GM12878 (cell line): ENCODE results near the gene SDK2. TPM values are rescaled to one million over a fixed set of nuclear protein-coding genes. Genes with fewer than 3 reads are reported as not detected.

Source experiments
- ATAC-seq: fragments of 200-7000 bp; cut with Tn5 transposase; 3 replicates; pipeline ENCODE4 v1.9.1; 2020; ENCODE audit warnings: mild to moderate bottlenecking, moderate library complexity
- BruUV-seq: library from RNA; stranded (reverse); fragments of 400-500 nt; replicated peaks from 2 replicates; lab custom pipeline; 2021; lab: Mats Ljungman, UMichigan
- CTCF ChIA-PET: fragments of 300-600 bp; sonication (Branson Sonifier 250); formaldehyde crosslinking; extraction: SDS; loops from one replicate; lab custom pipeline; 2021; ENCODE audit warnings: inconsistent platforms; lab: Yijun Ruan, JAX
- POLR2A ChIA-PET: fragments of 350-600 bp; formaldehyde crosslinking; extraction: SDS; loops from one replicate; lab custom pipeline; 2021; ENCODE audit warnings: inconsistent platforms; lab: Charles Lee
- RAD21 ChIA-PET: fragments of 300-600 bp; sonication (Branson Sonifier 250); formaldehyde crosslinking; loops from one replicate; lab custom pipeline; 2023; ENCODE audit warnings: antibody characterized with exemption; ENCODE audit not compliant: unreplicated experiment; lab: Charles Lee
- SMC1A ChIA-PET: fragments of 300-600 bp; sonication (Branson Sonifier 250); formaldehyde crosslinking; loops from one replicate; lab custom pipeline; 2023; ENCODE audit not compliant: unreplicated experiment, uncharacterized antibody; lab: Charles Lee
- DNase-seq: peaks from one replicate; pipeline ENCODE4 v3.0.0-alpha.2; 2011; ENCODE audit warnings: low read depth, low spot score
- FAIRE-seq: peaks from 3 replicates; lab custom pipeline; 2011; peaks lifted over from hg19 to GRCh38; lab: Jason Lieb, UNC
- H2AFZ ChIP-seq: 2 replicates; pipeline ENCODE4 v1.6.0; 2011; ENCODE audit warnings: low read depth, low read length, control low read depth; ENCODE audit not compliant: control insufficient read depth
- H3K27ac ChIP-seq: 2 replicates; pipeline ENCODE4 v1.5.1; 2011; ENCODE audit warnings: control low read depth; ENCODE audit not compliant: control insufficient read depth, insufficient read depth
- H3K27me3 ChIP-seq, 2 experiments: replicated peaks in 1 of 2; 2 replicates each; pipeline versions ENCODE4 v1.6.0 to v1.6.1; 2011; ENCODE audit warnings: low read length in 1 of 2; ENCODE audit not compliant: control insufficient read depth in 2 of 2, insufficient read depth in 2 of 2
- H3K36me3 ChIP-seq, 2 experiments: 2 replicates each; pipeline ENCODE4 v1.5.1; 2011; ENCODE audit warnings: low read length in 1 of 2; ENCODE audit not compliant: control insufficient read depth in 2 of 2, insufficient read depth in 2 of 2
- H3K4me1 ChIP-seq: 2 replicates; pipeline ENCODE4 v1.6.1; 2011; ENCODE audit warnings: mild to moderate bottlenecking, low read length, moderate library complexity, mixed read lengths; ENCODE audit not compliant: control insufficient read depth, insufficient read depth
- H3K4me2 ChIP-seq: 2 replicates; pipeline ENCODE4 v1.6.0; 2011; ENCODE audit warnings: control low read depth; ENCODE audit not compliant: control insufficient read depth, insufficient read depth
- H3K4me3 ChIP-seq: fragments of 200-600 bp; sonication (generic); 2 replicates; pipeline ENCODE4 v1.5.1; 2016
- H3K79me2 ChIP-seq: 2 replicates; pipeline ENCODE4 v1.6.0; 2011; ENCODE audit warnings: low read length; ENCODE audit not compliant: control insufficient read depth, insufficient read depth
- H3K9ac ChIP-seq: 2 replicates; pipeline ENCODE4 v1.8.0; 2011; ENCODE audit warnings: low read length, control low read depth, mixed read lengths; ENCODE audit not compliant: control insufficient read depth, insufficient read depth
- H3K9me3 ChIP-seq: replicated peaks from 3 replicates; pipeline ENCODE4 v1.5.1; 2011; ENCODE audit warnings: mild to moderate bottlenecking, low read length; ENCODE audit not compliant: control insufficient read depth, insufficient read depth
- H4K20me1 ChIP-seq: 2 replicates; pipeline ENCODE4 v1.6.0; 2011; ENCODE audit not compliant: control insufficient read depth, insufficient read depth
- CBX5 ChIP-seq: sonication (generic); IDR thresholded peaks from 2 replicates; pipeline ENCODE4 v1.6.1; 2016; ENCODE audit warnings: low read depth, moderate library complexity, mild to moderate bottlenecking, inconsistent platforms
- CTCF ChIP-seq, 3 experiments: IDR thresholded peaks in 2 of 3; conservative IDR thresholded peaks in 1 of 3; 2 replicates each; pipeline ENCODE4 v1.5.1; 2011; ENCODE audit warnings: low read depth in 3 of 3, low read length in 3 of 3, mild to moderate bottlenecking in 3 of 3, control low read depth in 2 of 3, moderate library complexity in 2 of 3, inconsistent platforms in 1 of 3, mixed read lengths in 1 of 3; ENCODE audit not compliant: control insufficient read depth in 2 of 3, insufficient read depth in 1 of 3; ENCODE audit errors: extremely low read depth in 1 of 3
- EED ChIP-seq: sonication (generic); IDR thresholded peaks from 2 replicates; pipeline ENCODE4 v1.6.1; 2016; ENCODE audit warnings: antibody characterized with exemption, low read depth
- ELK1 ChIP-seq: IDR thresholded peaks from 2 replicates; pipeline ENCODE4 v1.6.1; 2012; ENCODE audit warnings: low read depth, low read length, improper control_type of control experiment
- ESRRA ChIP-seq: IDR thresholded peaks from 2 replicates; pipeline ENCODE4 v1.6.1; 2012; ENCODE audit warnings: mild to moderate bottlenecking, low read length, improper control_type of control experiment
- ETV6 ChIP-seq, 2 experiments: fragments of 450-650 bp in 1 of 2; IDR thresholded peaks in 1 of 2; conservative IDR thresholded peaks in 1 of 2; 2 replicates each; pipeline ENCODE4 v1.6.1; 2014; ENCODE audit warnings: antibody characterized with exemption in 1 of 2, borderline replicate concordance in 1 of 2, low read depth in 1 of 2, mild to moderate bottlenecking in 1 of 2, moderate library complexity in 1 of 2
- FOS ChIP-seq: IDR thresholded peaks from 3 replicates; pipeline ENCODE4 v1.6.1; 2011; ENCODE audit warnings: borderline replicate concordance; ENCODE audit not compliant: insufficient read length; ENCODE audit errors: extremely low read depth
- GABPA ChIP-seq: IDR thresholded peaks from 2 replicates; pipeline ENCODE4 v1.6.1; 2014; ENCODE audit warnings: antibody characterized with exemption, low read depth, mild to moderate bottlenecking, inconsistent platforms
- KLF5 ChIP-seq: fragments of 450-650 bp; IDR thresholded peaks from 2 replicates; pipeline ENCODE4 v1.6.1; 2014; ENCODE audit warnings: mild to moderate bottlenecking; ENCODE audit not compliant: partially characterized antibody
- MXI1 ChIP-seq: fragments of 150-350 bp; IDR thresholded peaks from 2 replicates; pipeline ENCODE4 v1.6.1; 2011; ENCODE audit warnings: low read depth, mild to moderate bottlenecking, inconsistent platforms, low read length, improper control_type of control experiment
- PAX5 ChIP-seq: IDR thresholded peaks from 2 replicates; pipeline ENCODE4 v1.6.1; 2011; ENCODE audit warnings: low read depth, low read length, borderline replicate concordance
- SIX5 ChIP-seq: IDR thresholded peaks from 2 replicates; pipeline ENCODE4 v1.6.1; 2011; ENCODE audit warnings: mild to moderate bottlenecking, low read depth, low read length, moderate library complexity; ENCODE audit not compliant: severe bottlenecking
- SMAD1 ChIP-seq: fragments of 450-650 bp; IDR thresholded peaks from 2 replicates; pipeline ENCODE4 v1.6.1; 2018; ENCODE audit warnings: mild to moderate bottlenecking, low read depth; ENCODE audit not compliant: partially characterized antibody
- WGBS: methylation state at CpG from one replicate; pipeline ENCODE4 v1.1.6; 2016; ENCODE audit warnings: low lambda C conversion rate; ENCODE audit not compliant: insufficient replicate concordance, insufficient coverage; ENCODE audit errors: missing lambda C conversion rate; 5-methylcytosine and 5-hydroxymethylcytosine counted together
- in situ Hi-C: fragments of 300-500 bp; cut with MboI; formaldehyde crosslinking; loops from 9 replicates; pipeline ENCODE4 v1.14.3; 2018; ENCODE audit warnings: mixed read lengths
- intact Hi-C: fragments of 100-400 bp; cut with micrococcal nuclease; formaldehyde crosslinking; loops from one replicate; pipeline ENCODE4 v1.14.2; 2022; ENCODE audit not compliant: unreplicated experiment
- polyA plus RNA-seq, 11 experiments: library from polyadenylated mRNA; depleted of rRNA in 4 of 11; unstranded in 6 of 11; stranded (reverse) in 5 of 11; fragments of >200 nt; fragmentation: Nextera tagmentation in 4 of 11; fragmentation: Illumina TruSeq in 1 of 11; extraction: Ambion mirVana in 4 of 11; extraction: Trizol in 1 of 11; gene quantifications; 1 replicate in 1 of 11; 2 replicates in 10 of 11; pipeline versions ENCODE4 v1.2.1 to v1.2.3, GENCODE V29; 2011 to 2016; ENCODE audit warnings: inconsistent platforms in 2 of 11, missing spikeins in 2 of 11, low read depth in 1 of 11
- total RNA-seq, 4 experiments: library from RNA; depleted of rRNA in 3 of 4; stranded (reverse); fragments of >200 nt in 3 of 4; fragmentation: Illumina TruSeq in 1 of 4; extraction: Trizol in 1 of 4; gene quantifications; 2 replicates each; pipeline versions ENCODE4 v1.2.1 to v1.2.3, GENCODE V29; 2013 to 2021
- TF ChIP-seq, protein P1 (sequence below): fragments of 450-650 bp; IDR thresholded peaks from 2 replicates; pipeline ENCODE4 v1.6.1; 2017; ENCODE audit warnings: mild to moderate bottlenecking

SDK2 gene
- total and polyA plus RNA-seq, 10 of the 15 experiments (the other 5 are each of a cell fraction or from before 2014, with no cell fraction given), result 0.03 to 0.08 (median 0.03) TPM; not detected in 7

DNA sequence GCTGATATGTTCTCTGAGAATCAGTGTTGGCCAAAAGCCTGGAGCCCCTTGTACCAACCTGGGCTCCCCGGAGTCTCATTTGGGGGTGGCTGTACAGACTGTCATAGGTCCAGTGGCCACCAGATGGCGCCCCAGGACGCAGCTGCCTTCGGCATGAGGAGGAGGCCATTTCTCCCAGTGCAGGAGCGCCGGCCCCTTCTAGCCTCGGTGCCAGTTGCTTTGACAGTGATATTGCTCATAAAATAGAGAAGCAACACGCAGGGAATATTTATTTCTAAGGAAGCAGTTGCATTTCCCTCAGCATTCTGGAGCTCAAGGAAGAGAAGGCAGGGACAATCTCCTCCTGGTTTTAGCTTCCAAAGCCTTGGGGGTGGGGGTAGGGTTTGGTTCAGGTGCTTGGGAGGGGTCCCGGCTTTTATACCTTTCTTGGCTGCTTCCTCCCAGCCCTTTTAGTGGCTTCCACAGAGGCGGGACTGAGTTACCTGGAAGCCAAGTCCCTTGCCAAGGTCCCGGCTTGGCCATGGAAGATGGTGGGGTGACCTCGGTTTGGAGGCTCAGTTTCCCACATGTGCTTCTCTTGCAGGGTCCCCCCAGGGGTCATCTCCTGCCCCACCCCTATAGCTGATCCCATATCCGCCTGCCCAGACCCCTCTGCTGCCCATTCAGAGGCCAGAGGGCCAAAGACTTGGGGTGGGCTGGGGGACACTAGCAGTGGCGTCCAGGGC is 214.6 kb downstream of the SDK2 start:
- H3K27me3 ChIP-seq, result no peaks in the 10 kb centered on the region; a peak in 1 of 4 replicates
- H3K27ac ChIP-seq, result no peak overlapping the region
- no peak overlapping the region for H3K9ac ChIP-seq
- no TSS peak for BruUV-seq
- ChIA-PET POLR2A (no interaction called here), CTCF (interaction anchor here (0.5 to 4.3 kb wide), 20 partner anchors 9 to 1590 kb away, joined by 3 to 55 read pairs (median 4); no protein-coding TSS in a partner anchor), SMC1A (interaction anchor here (0.6 to 3.7 kb wide), 9 partner anchors 60 to 1205 kb away, joined by 3 to 18 read pairs (median 4); no protein-coding TSS in a partner anchor), RAD21 (interaction anchor here (1.2 to 2.0 kb wide), 3 partner anchors 25 to 527 kb away, joined by 3 to 23 read pairs (median 6); no protein-coding TSS in a partner anchor)
- ATAC-seq (peak; percentile 100), FAIRE-seq (peak; percentile 93), DNase-seq (peak; percentile 7)
- H4K20me1 ChIP-seq, result no peaks in the 10 kb centered on the region
- WGBS, result 12% methylated on average over 13 of the region's 14 CpGs
- no peak overlapping the region for H3K4me2 ChIP-seq
- no peaks in the 10 kb centered on the region for H3K9me3 ChIP-seq
- no peaks in the 10 kb centered on the region for H3K4me1 ChIP-seq
- H2AFZ ChIP-seq, result no peak overlapping the region
- no peaks in the 10 kb centered on the region for H3K79me2 ChIP-seq
- H3K4me3 ChIP-seq, result no peak overlapping the region
- intact Hi-C loops, result loop anchor here (1.0 to 2.0 kb wide), 3 partner anchors 281 to 747 kb away; no protein-coding TSS in a partner anchor
- in situ Hi-C loops, result loop anchor here (10.0 kb wide), 1 partner anchor 745 kb away; no protein-coding TSS in a partner anchor
- no peaks in the 10 kb centered on the region for H3K36me3 ChIP-seq
- no peak for TF ChIP-seq EED
- no peak for TF ChIP-seq SIX5
- TF ChIP-seq ESRRA, result no peak
- no peak for TF ChIP-seq ETV6 (conservative IDR thresholded peaks at IDR 0.05 in 1 of 2, IDR thresholded peaks at IDR 0.05 in 1 of 2; ENCODE audit: borderline replicate concordance in 1 of 2, low read depth in 1 of 2)
- no peak for TF ChIP-seq SMAD1
- no peak for TF ChIP-seq MXI1
- TF ChIP-seq KLF5, result no peak
- TF ChIP-seq, protein P1, sequence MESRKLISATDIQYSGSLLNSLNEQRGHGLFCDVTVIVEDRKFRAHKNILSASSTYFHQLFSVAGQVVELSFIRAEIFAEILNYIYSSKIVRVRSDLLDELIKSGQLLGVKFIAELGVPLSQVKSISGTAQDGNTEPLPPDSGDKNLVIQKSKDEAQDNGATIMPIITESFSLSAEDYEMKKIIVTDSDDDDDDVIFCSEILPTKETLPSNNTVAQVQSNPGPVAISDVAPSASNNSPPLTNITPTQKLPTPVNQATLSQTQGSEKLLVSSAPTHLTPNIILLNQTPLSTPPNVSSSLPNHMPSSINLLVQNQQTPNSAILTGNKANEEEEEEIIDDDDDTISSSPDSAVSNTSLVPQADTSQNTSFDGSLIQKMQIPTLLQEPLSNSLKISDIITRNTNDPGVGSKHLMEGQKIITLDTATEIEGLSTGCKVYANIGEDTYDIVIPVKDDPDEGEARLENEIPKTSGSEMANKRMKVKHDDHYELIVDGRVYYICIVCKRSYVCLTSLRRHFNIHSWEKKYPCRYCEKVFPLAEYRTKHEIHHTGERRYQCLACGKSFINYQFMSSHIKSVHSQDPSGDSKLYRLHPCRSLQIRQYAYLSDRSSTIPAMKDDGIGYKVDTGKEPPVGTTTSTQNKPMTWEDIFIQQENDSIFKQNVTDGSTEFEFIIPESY, result no peak
- TF ChIP-seq FOS, result no peak
- no peak for TF ChIP-seq CBX5
- TF ChIP-seq GABPA, result no peak
- TF ChIP-seq CTCF (IDR thresholded peaks at IDR 0.05 in 2 of 3, conservative IDR thresholded peaks at IDR 0.05 in 1 of 3; ENCODE audit: control insufficient read depth in 2 of 3, extremely low read depth in 1 of 3, insufficient read depth in 1 of 3, low read depth in 3 of 3, low read length in 3 of 3), result peak; percentile 93 to 95 (median 93)
- TF ChIP-seq PAX5, result no peak
- TF ChIP-seq ELK1, result no peak
